Activated CD8-positive, alpha-beta memory T cell treated with anti-CD3 and anti-CD28 coated beads, Interleukin-2, amount 50 U/mL, for 48 hours (primary cell): ENCODE measurements around the gene FAT2.
"Not testable (repeated sequence)": the region's sequence is repeated elsewhere in the genome, so short reads cannot be mapped to it uniquely, and the experiment has no call there.

ENCODE experiments used
- DNase-seq: peaks from one replicate; pipeline ENCODE4 v3.0.0-alpha.2; 2020

Gene FAT2

DNA sequence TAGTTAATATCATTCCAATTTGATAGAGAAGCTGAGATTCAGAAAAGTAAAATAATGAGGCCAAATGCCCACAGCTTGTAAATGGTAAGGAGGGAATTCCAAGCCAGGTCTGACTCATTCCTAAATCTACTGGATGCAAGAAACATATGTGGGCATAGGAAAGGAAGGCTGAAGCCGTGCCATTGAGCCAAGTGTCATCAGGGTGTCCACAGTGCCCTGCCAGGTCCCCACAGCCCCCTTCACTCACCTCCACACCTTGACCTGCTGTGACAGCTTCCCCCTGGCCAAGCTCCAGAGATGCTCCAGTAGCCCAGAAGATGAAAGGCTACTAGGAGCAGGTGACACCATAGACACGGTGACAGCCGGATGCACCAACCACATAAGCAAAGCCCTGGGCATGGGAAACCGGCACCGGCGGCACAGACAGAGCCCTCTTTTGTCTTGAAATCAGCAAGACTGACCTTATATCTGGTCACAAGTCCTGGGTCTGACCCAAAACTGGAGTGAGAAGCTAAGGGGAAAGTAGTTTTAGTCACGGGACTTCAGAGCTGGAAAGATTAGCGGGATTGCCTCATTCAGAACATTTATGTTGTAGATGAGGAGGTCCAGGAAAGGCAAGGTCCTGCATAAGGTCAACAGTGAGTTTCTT, 20.1 kb upstream of the FAT2 start:
- no peak for DNase-seq

- no peak for DNase-seq
Observed at GRCh38 chr5:151608522-151608921, 17.4 kb upstream of the FAT2 start.

DNA sequence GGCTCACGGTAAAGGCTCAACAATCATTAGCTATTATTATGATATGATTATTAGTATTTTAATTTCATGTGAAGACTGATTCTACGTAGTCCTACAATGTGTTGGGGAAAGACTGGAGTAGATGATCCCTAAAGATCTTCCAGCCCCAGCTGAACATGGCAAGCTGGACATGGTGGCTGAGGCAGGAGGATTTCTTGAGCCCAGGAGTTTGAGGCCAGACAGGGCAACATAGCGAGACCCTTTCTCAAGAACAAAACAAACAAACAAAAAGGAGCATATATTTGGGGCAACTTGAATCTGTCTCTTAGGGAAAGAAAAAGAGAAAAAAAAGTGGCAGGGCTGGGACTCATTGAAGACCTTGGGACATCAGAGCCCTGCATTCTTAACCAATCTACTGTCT, 16.2 kb upstream of the FAT2 start:
- DNase-seq = no peak

DNA sequence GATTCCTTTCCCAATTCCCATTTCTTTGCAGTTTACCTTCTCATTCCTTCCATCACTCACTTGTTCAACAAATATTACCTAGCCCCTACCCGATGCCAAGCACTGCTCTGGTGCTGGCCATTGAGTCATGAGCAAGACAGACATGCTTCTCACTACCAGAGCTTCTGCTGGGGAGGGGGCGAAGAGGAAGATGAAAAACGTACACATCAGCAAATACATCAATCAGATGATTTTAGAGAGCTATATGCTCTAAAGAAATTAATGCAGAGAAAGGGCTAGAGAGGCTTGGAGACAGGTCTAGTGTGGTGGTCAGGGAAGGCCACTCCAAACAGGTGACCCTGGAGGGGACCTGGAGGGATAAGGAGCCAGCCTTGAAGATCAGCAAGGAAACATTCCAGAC, 14.4 kb upstream of the FAT2 start:
- DNase-seq = no peak

DNA sequence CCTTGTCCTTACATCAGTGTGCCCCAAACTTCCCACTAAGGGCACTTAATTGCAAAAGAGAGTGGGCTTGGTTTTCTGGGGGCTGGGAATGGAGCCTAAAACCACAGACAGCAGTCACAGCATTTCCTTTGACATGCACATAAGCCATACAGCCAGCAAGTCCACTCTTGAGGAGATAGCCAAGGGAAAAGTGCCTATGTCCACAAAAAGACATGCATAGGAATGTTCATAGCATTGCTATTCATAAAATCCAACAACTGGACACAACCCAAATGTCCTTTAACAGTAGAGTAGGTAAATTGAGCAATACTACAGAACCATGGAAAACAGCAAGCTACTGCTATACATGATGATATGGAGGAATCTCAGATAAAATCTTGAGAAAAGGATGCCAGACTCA, 11.7 kb upstream of the FAT2 start:
- no peak for DNase-seq

DNA sequence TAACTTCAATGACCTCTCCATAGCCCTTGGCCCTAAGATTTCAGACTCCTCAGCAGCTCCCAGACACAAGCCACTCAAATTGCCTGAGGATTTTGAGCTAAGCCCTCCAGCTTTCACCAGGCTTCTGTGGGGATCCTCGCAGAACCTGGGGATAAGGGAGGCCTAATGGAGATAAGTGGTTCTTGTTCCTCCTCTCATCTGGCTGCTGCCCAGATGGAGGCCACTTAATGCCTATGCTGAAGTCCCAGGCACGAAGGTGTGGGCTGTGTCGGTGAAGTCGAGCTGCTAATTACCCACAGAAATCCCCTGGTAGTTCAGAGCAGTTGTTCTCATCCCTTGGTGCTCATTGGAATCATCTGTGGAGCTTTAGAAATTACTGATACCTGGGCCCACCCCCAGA, 10.3 kb upstream of the FAT2 start:
- DNase-seq = no peak

DNA sequence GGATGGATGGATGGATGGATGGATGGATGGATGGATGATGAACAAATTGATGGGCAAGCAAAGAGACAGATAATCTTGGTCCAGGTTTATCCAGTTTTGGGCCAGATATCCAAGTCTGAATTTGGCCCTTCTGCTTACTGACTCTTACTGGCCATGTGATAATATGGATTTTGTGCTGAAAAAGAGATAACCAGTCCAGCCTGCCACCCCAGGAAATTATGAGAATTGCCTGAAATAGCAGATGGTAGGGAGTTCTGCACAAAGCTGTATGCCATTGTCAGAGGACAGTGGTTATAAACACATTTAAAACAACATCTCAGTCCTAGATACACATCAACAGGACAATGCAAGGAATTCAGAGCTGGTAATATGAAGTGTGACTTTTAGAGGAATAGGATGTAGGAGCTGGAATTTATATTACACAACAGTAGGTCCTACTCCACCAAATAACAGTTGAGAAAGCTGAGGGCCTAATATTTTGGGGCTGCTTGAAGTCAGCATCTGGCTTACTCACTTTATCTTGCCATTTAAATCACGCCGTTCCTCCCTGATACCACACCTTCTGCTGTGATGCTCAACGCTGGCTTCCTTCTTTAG, 9.0 kb upstream of the FAT2 start:
- no peak for DNase-seq

DNA sequence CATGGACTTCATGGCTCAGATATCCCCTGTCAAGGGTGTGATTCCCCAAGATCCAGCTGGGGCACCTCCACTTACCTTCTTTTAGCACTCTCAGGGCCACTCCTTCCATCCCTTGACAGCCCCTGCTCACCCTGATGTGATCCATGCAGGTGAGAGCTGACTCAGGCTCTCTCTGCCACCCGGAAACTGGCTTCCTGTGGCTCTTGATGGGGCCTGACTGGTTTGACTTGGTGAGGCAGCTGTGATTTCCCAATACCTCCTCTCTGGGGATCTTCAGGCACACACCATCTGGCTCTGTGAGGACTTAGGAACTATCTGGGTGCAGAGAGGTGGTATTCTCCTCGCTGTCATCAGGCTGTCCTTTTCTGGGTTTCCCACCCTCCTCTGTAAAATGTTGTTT, 7.9 kb upstream of the FAT2 start:
- no peak for DNase-seq

- no peak for DNase-seq
Observed at GRCh38 chr5:151598549-151598948, 7.4 kb upstream of the FAT2 start.

- no peak for DNase-seq
Observed at GRCh38 chr5:151597749-151598148, 6.6 kb upstream of the FAT2 start.

- no peak for DNase-seq
Observed at GRCh38 chr5:151596828-151597539, 5.9 kb upstream of the FAT2 start.

DNA sequence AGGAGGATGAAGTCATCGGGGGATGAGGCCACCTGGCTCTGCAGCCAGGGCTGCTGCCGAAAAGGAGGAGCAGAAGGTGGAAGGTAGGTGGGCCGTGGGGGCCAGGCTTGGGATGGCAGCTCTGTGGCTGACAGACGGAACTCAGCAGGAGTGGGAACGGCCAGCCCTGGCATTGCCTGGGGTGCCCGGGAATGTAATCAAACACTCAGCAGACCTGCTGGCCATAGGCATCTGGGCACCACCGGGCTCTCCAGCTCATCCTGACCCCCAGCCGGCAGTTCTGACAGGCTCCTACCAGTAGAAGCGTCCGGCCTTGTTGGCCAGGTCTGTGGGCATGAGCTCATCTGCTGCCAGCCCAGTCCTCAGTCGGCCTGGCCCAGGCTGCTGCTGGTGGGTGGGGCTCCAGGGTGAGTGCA, 4.3 kb upstream of the FAT2 start:
- no peak for DNase-seq

DNA sequence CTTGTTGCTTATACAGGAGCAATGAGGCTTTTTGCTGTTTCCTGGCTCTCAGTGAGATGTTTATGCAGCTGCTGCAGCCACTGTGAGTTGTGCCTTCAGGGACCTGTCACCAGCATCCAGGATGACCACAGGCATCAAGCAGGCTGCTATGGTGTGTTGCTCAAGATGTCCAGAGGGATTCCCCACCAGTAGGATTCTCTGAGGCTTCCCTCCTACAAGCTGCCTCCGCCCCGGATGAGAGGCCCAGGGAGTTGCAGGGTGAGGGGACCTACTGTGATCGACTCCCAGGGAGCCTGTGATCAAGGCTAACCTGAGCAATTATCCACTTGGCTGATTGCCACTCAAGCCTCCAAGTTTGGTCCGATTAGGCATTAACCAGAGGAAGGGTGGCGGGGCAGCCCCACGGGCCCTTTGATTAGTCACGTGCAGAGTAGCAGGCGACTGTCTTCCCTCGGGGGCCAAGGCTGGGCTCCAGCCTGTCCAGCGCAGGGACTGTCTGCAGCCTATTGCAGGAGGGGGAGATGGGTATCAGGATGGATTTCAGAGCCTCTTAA, 1.8 kb upstream of the FAT2 start:
- no peak for DNase-seq

DNA sequence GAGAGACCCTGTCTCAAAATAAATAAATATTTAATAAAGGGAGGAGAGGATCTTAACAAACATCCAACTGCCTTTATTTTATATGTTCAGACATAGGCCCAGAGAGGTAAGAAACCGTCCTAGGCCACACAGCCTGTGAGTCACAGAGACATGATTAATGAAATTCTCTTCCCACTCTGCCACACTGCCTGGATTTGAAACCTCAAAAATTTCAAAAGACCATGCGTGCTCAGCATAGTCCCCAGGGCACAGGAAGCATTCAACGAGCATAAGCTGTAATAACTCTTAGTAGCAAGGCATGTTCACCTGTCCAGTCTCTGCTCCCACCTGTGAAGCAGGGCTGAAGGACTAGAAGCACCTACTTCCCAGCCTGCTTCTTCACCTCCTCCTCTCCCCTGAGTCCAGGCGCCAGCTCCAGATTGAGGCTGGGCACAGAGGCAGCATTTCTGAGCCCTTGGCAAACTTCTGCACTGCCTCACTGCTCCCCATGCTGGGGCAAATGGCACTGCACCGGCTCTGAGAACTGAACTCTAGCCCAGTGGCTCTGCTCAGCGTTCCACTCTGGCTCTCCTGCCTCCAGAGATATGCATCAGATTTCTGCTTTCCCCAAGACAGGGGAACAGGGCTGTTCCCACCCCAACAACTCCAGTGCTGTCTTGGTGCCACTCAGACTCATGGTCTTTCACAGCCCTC, 1.1 kb downstream of the FAT2 start:
- DNase-seq = no peak

DNA sequence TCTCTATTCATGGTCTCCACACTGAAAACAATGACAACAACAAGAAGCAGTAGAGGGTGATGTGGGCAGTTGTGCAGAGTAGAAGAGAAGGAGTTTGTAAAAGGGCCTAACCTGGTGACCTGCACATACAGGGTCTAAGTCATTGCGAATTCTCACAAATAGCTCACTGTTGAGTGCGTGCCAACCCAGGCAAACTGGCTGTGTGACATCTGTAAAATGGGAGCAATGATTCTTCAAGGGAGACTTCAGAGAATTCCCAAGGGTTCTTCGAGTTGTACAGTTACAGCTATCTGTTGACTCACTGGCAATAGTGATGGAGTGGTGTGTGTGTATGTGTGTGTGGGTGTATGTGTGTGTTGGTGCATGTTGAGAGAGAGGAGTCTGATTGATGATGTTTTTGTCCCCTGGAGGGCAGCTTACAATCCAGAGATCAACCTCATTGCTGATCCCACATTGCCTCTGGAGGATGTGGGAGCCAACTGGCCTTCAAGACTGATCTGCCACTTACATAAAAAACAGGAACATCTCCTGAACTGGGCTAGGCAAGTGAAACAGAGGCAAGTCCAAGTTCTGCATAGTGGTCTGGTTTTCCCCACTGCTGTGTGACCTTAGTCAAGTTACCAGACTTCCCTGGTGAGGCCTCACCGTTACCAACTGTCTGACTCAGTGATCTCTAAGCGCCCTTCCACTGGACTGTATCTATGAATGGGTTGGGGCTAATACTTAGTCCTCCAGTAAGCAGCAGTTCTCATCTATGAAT, 3.2 kb downstream of the FAT2 start:
- DNase-seq = no peak

DNA sequence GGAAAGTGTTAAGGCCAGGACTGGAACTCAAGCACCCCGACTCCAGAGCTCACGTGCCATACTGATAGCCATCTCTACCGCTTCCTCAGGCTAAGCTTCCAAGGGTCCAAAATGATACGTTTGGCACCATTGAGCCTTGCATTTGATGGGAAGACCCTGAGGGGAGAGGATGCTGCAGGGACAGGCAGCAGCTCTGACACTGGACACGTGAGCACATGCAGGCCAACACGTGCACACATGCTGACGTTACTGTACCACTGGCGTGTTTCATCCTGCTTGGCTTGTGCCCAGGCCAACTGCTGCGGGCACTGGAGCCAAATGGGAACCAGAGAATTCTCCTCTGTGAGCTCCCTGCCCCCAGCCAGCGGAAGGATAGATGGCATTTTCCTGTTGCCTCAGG, 5.2 kb downstream of the FAT2 start:
- no peak for DNase-seq

DNA sequence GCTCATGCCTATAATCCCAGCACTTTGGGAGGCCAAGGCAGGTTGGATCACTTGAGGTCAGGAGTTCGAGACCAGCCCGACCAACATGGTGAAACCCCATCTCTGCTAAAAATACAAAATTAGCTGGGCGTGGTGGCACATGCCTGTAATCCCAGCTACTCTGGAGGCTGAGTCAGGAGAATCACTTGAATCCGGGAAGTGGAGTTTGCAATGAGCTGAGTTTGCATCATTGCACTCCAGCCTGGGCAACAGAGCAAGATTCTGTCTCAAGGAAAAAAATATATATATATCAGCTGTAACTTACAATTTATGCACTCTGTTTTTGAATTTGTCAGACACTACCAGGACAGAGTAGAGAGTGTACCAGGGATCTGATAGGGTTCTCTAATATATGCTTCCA, 5.8 kb downstream of the FAT2 start:
- not testable (repeated sequence) for DNase-seq

- DNase-seq = no peak
Observed at GRCh38 chr5:151584057-151584937, 6.8 kb downstream of the FAT2 start.

DNA sequence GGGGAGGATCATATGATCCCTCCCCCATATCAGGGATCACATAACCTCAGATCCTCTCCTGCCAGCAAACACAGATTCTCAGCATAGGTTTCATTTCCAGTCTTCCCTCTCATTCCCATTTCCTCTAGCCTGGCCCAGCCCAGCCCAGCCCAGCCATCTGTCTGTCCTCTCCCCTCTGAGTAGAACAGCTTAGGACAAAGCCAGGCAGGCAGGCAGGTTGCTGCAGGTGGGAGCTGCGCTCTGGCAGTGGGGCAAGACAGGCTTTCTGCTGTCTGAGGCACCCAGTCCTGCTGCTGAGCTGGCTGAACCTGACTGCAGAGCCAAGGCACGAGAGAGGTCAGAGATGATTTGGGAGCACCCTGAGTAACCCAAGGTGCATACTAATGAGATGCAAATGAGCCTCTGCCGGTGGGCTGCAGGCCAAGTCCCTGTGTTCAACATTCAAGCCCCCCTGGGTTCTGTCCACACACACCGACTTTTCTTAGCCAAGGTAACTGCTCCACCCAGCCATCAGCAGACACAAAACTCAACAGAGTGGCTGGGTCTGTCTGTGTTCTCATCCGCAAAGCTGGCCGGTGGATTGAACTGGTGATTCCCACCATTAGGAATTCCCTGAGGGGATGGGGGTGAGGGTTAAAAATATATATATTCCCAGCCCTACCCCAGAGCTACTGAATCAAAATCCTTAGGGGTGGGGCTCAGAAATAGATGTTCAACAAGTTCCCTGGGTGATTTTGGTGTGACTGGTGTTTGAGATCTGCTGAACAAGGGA, 9.1 kb downstream of the FAT2 start:
- DNase-seq = no peak

DNA sequence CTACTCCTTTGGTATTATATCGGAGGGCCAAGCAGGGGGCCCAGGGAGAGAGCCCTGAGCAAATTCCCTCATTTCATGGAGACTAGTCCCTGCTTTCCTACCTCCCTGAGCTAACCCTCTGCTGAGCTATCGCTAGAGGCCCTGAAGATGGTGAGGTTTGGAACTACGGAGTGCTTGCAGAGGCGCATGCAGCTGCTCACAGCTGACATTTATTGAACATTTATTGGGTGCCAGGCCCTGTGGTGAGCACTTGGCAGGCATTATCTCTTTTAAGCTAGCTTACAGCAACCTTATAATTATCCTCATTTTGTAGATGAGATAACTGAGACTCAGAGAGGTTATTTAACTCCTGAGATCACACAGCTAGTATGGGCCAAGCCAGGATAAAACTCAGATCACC, 9.8 kb downstream of the FAT2 start:
- DNase-seq = no peak

- DNase-seq = no peak
Observed at GRCh38 chr5:151580858-151581257, 10.3 kb downstream of the FAT2 start.
